GDM1 (cell line): ENCODE measurements around the gene CCK.

Experiments
- DNase-seq: peaks from one replicate; lab custom pipeline; 2025; lab: John Stamatoyannopoulos, UW

CCK gene

GRCh38 chr3:42267878-42268277 lies 1.9 kb upstream of the CCK start:
- no peak for DNase-seq

DNA sequence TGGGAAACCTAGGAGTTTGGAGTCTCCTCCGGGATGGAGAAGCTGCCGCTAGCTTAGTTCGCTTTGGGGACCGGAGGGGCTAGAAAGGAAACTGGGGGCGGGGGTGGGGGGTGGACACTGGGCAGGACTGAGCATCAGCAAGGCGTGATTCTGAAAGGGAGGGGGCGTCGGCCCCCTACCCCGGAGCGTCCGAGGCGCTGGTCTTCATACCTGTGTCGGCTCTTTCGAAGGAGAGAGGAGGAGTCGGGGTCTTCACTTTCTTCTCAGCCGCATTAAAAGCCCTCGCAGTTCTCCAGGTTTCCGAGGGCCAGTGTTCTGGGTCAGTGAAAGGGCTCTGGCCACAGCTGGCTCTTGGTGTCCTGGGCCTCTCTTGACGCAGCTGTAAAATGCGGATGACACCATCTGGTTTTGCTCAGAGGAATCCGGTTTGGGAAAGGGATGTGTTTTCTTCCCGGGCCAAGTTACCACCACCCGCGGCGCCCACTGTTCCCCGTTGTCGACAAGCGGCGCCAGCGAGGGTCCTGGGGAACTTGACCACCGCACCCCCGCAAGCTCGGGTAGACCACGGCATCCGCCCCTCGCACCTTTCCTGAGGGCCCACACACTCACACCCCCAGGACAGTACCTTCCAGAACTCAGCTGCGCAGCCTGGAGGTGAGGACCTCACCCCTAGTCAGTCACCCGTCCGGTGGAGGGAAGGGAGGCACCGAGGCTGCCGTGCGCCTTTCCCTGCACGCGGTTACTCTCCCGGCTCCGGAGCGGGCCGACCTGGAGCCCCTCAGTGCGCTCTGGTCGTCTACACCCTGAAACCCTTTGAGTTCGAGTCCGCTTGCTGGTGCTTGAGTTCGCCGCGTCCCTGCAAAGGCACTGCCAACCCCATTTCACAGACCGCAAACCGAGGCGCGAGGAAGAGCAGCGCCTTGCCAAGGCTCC lies 660 bp downstream of the CCK start:
- no peak for DNase-seq

- no peak for DNase-seq
Measured at GRCh38 chr3:42264399-42265058, 1.5 kb downstream of the CCK start.

- DNase-seq, result no peak
Measured at GRCh38 chr3:42263354-42264346, 2.3 kb downstream of the CCK start.

GRCh38 chr3:42262525-42262924 lies 3.5 kb downstream of the CCK start:
- DNase-seq, result no peak

GRCh38 chr3:42257007-42257406 lies 9.0 kb downstream of the CCK start:
- DNase-seq, result no peak

DNA sequence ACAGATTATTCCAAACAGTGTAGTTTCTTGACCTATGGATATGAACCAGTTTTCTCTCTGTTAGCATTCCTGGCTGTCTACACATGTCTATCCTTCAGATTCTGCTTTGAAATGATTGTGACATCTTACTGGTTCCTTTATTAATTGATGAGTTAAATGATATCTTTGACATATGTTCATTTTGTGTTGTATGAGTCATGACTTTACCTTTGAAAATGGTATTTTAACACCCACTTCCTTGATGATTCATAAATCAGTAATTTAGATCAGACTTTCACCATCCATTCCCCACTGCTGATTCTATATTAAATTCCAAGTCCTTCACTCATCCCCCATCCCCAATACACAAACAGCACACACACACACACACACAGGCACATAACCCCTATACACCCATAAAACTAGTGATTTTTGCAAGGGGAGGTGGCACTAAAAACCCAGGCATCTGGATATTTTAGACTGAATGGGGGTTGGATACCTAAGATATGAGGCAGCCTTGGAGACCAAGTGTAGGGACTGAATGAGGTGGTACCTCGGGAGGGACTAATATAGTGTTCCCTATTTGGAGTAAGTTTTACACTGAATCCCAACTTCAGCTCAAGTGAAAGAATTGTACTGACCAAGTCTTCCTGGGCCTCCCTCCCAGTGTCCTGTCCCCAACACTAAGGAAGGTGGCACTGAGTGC lies 9.7 kb downstream of the CCK start:
- DNase-seq, result no peak

GRCh38 chr3:42254566-42254965 lies 11.4 kb downstream of the CCK start:
- no peak for DNase-seq

- DNase-seq, result no peak
Measured at GRCh38 chr3:42250761-42251160, 15.2 kb downstream of the CCK start.

DNA sequence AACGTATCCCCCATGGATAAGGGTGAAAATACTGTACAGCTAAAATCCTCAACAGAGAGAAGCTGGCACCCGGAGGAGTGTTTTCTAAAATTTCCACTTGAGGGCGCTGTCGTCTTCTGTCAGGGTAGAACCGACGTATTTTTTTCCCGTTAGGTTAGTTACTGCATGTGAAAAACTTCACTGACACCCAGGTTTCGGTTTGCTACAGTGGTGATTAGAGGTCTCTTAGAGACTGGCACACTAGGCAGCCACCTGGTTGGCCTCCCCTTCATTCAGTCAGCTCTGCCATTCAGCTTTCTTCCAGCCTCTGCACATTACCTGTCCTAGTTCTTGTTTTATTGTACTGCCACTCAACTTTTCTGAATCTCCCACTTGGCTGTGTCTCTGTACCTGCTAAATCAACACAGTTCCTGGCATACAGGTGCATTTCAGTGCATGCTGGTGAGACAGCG lies 18.4 kb downstream of the CCK start:
- peak; percentile 34 for DNase-seq

GRCh38 chr3:42246091-42246490 lies 19.9 kb downstream of the CCK start:
- DNase-seq, result no peak

DNA sequence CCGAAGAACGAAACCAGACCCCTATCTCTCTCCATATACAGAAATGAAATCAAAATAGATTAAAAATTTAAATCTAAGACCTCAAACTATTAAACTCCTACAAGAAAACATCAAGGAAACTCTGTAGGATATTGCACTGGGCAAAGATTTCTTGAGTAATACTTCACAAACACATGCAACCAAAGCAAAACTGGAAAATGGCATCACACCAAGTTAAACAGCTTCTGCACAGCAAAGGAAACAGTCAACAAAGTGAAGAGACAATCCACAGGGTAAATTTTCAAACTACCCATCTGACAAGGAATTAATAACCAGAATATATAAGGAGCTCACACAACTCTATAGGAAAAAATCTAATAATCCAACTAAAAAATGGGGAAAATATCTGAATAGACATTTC lies 29.4 kb downstream of the CCK start:
- no peak for DNase-seq

DNA sequence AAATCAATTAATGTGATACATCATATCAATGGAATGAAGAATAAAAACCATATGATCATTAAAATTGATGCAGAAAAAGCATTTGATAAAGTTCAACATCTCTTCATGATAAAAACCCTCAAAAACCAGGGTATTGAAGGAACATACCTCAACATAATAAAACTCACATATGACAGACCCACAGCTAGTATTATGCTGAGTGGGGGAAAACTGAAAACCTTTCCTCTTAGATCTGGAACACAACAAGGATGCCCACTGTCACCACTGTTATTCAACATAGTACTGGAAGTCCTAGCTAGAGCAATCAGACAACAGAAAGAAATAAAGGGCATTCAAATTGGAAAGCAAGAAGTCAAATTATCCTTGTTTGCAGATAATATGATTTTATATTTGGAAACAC lies 30.5 kb downstream of the CCK start:
- DNase-seq, result no peak

- DNase-seq, result no peak
Measured at GRCh38 chr3:42230860-42231259, 35.1 kb downstream of the CCK start.

GRCh38 chr3:42229942-42230688 lies 35.9 kb downstream of the CCK start:
- no peak for DNase-seq

DNA sequence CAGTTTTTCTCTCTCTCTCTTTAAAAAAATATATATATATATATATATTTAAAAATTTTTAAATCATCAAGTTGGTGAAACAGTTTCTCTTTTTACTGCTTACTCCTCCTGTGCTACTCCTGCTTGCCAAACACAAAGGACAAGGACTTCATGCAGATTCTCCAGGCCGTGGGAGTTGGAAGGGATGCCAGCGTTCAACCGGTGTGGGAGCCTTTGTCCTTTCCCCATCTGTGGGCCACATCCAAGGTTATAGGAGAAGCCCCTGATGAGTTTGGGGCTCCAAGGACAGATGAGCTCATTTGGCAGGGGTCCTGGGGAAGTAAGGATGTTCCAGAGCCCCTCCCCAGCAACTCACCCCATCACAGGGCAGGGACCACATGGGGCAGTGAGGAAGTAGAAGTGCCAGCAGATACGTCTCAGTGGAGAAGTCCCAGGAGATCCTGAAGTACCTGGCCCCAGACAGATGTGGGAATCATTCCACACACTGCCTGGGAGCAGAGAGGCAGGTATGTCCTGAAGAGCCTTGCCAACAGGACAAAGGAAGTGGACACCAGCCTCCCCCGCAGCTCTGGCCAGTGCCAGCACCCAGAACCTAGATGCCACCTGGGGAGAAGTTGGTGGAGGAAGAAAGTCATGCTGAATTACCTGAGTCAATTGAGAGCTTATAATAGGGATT lies 36.6 kb downstream of the CCK start:
- no peak for DNase-seq

DNA sequence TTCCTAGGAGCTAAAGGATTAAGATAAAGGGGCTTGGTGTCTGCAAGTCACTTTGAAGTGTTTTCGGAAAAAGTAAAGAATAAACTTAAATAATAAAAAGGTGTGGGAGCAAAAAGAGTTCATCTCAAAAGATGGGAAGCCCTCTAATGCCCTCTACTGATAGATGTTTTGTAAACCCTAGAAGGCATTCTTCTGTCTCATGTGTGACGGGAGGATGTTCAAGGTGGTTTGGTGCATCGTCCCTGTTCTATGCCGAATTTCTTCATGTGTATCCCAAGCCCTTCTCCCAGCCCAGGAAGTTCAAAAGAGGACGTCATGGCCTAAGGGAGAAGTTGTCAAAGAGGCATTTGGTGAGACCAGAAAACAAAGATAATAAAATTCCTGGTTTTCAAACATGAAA lies 37.2 kb downstream of the CCK start:
- DNase-seq, result no peak

DNA sequence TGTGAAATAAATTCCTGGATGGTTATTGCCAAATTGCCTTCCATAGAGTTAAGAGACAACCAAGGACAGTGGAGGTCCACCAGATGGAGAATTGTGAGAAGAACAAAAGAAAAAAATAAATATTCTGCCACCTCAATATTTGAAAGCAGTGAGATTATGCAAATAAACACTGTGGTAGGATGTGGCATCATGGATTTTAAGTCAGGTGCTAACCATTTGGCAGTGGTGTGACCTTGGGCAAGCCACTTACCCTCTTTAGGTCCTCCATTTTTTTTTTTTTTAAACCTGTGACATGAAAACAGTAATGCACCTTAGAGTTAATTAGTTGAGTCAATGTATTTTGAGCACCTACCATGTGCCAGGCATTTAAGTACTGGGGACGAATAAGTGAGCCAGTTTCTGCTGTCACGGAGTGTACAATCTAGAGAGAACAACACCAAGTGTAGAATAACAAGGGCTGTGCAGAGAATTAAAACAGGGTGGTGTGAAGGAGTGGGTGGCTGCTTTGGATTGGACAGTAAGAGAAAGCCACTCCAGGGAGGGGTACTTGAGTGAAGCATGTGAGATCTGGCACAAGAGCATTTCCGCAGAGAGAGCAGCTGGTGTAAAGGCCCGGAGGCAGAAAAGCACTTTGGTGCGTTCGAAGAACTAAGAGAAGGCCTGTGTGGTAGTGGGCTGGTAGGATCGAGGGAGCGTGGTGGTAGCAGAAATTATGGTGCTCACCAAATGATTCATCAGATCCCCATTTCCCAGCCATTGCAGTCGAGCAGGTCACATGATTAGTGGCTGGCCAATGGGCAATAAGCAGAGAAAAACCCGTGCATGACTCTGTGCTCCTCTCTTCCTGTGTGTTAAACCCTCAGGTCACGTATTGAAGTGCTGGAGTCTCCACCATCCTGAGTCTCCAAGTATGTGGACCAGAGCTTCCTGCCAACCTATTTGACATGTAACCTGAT lies 39.2 kb downstream of the CCK start:
- no peak for DNase-seq
